ENCODE measurements around the gene CELF5. TPM values are rescaled to one million over a fixed set of nuclear protein-coding genes. Genes with fewer than 3 reads are reported as not detected.

CELF5 gene
- total RNA-seq, 1 experiment from 2014 or later = 2.5 TPM

- TF ChIP-seq FOSL1 (IDR thresholded peaks at IDR 0.05; ENCODE audit: low read depth) (no peak), SRF (IDR thresholded peaks at IDR 0.05; ENCODE audit: low read depth) (no peak), CTCF (IDR thresholded peaks at IDR 0.05 in 2 of 3, conservative IDR thresholded peaks at IDR 0.05 in 1 of 3; ENCODE audit: borderline replicate concordance in 1 of 3, insufficient read depth in 1 of 3, low read depth in 2 of 3, low read length in 2 of 3) (no peak), ZBTB33 (IDR thresholded peaks at IDR 0.05; ENCODE audit: extremely low read depth, insufficient replicate concordance, low read length) (no peak), ATF3 (IDR thresholded peaks at IDR 0.05) (no peak), EZH2phosphoT487 (IDR thresholded peaks at IDR 0.05; ENCODE audit: borderline replicate concordance) (no peak), TCF7L2 (IDR thresholded peaks at IDR 0.05; ENCODE audit: borderline replicate concordance, extremely low read depth, insufficient read depth, insufficient read length) (no peak), MAX (IDR thresholded peaks at IDR 0.05) (no peak), JUND (IDR thresholded peaks at IDR 0.05) (no peak), SIN3A (IDR thresholded peaks at IDR 0.05; ENCODE audit: low read depth) (no peak), EGR1 (IDR thresholded peaks at IDR 0.05; ENCODE audit: low read depth) (no peak), YY1 (IDR thresholded peaks at IDR 0.05; ENCODE audit: extremely low read depth, insufficient replicate concordance, low read depth, low read length) (no peak), REST (IDR thresholded peaks at IDR 0.05; ENCODE audit: low read depth) (no peak), CBX3 (IDR thresholded peaks at IDR 0.05; ENCODE audit: low read depth) (no peak), ZFX (IDR thresholded peaks at IDR 0.05) (no peak)
- H3K27ac ChIP-seq (ENCODE audit: low read depth, low read length) = no peak overlapping the region
- ATAC-seq = no peak
- H3K36me3 ChIP-seq (ENCODE audit: control insufficient read depth in 1 of 2, insufficient read depth in 2 of 2, low read length in 2 of 2) = no peaks in the 10 kb centered on the region
- no TSS peak for BruUV-seq (replicated peaks)
- no peaks in the 10 kb centered on the region for H3K4me1 ChIP-seq (ENCODE audit: control insufficient read depth in 1 of 2, insufficient read depth in 2 of 2, low read length in 2 of 2)
- DNase-seq (ENCODE audit: low read depth, low spot score) = no peak
- H4K20me1 ChIP-seq (ENCODE audit: insufficient read depth) = no peaks in the 10 kb centered on the region
- no peaks in the 10 kb centered on the region for H3K79me2 ChIP-seq (ENCODE audit: insufficient read depth, low read length)
- RAD21 ChIA-PET (ENCODE audit: low non-redundant PET in 1 of 2, low total read pairs in 2 of 2, uncharacterized antibody in 2 of 2, unreplicated experiment in 2 of 2) = no interaction called here
- intact Hi-C loops (cut with micrococcal nuclease) = no loop called here
- no peak overlapping the region for H3K9ac ChIP-seq (ENCODE audit: low read length)
- POLR2A ChIA-PET = no interaction called here
- H3K4me3 ChIP-seq (replicated peaks in 1 of 2; ENCODE audit: low read depth in 1 of 2, low read length in 2 of 2) = no peak overlapping the region
- H3K9me3 ChIP-seq (ENCODE audit: control insufficient read depth in 1 of 2, insufficient read depth in 1 of 2, low read depth in 1 of 2, low read length in 2 of 2) = no peaks in the 10 kb centered on the region
- H2AFZ ChIP-seq (ENCODE audit: low read depth, low read length, poor library complexity, severe bottlenecking) = no peak overlapping the region
- no peak overlapping the region for H3K4me2 ChIP-seq (ENCODE audit: low read length)
- no peaks in the 10 kb centered on the region for H3K9me2 ChIP-seq (ENCODE audit: insufficient read depth)
- CTCF ChIA-PET = no interaction called here
- H3K27me3 ChIP-seq (ENCODE audit: insufficient read depth, low read length) = peaks cover 11% of the 10 kb centered on the region
Observed at GRCh38 chr19:3236272-3236671, 11.8 kb downstream of the CELF5 start.

All from HCT116 (cell line).